Naive thymus-derived CD4-positive, alpha-beta T cell (primary cell): ENCODE data around the gene ASB16. TPM values are rescaled to one million over a fixed set of nuclear protein-coding genes. Genes with fewer than 3 reads are reported as not detected.

Source experiments
- ATAC-seq: fragments of 150-1000 bp; cut with Tn5 transposase; 2 replicates; pipeline ENCODE4 v1.10.0; 2021; ENCODE audit warnings: mild to moderate bottlenecking, moderate library complexity
- CTCF ChIA-PET: fragments of 350-600 bp; sonication (Branson Sonifier 250); formaldehyde crosslinking; loops from one replicate; lab custom pipeline; 2021; ENCODE audit warnings: antibody characterized with exemption; lab: Charles Lee
- POLR2A ChIA-PET: fragments of 350-600 bp; sonication (Branson Sonifier 250); formaldehyde crosslinking; loops from one replicate; lab custom pipeline; 2021; ENCODE audit warnings: antibody characterized with exemption, inconsistent platforms; lab: Charles Lee
- DNase-seq, 9 donors: peaks; one replicate each; pipeline versions ENCODE4 v3.0.0 to v3.0.0-alpha.2; 2020 to 2022; ENCODE audit warnings: mixed read lengths in 1 of 9
- H3K27ac ChIP-seq: one replicate; pipeline ENCODE4 v1.7.0; 2013; ENCODE audit warnings: mild to moderate bottlenecking, low read depth, low read length, moderate library complexity
- H3K27me3 ChIP-seq, 2 donors: one replicate each; pipeline ENCODE4 v1.7.0; 2013; ENCODE audit warnings: low read length in 2 of 2, mild to moderate bottlenecking in 2 of 2, moderate library complexity in 2 of 2; ENCODE audit not compliant: control insufficient read depth in 2 of 2, insufficient read depth in 2 of 2
- H3K36me3 ChIP-seq, 3 experiments: 1 replicate in 2 of 3; 2 replicates in 1 of 3; pipeline ENCODE4 v1.7.0; 2013; ENCODE audit warnings: low read length in 3 of 3, mild to moderate bottlenecking in 3 of 3, moderate library complexity in 1 of 3; ENCODE audit not compliant: insufficient read depth in 3 of 3, control insufficient read depth in 2 of 3
- H3K4me1 ChIP-seq, 2 donors: one replicate each; pipeline ENCODE4 v1.7.0; 2013; ENCODE audit warnings: low read length in 2 of 2, mild to moderate bottlenecking in 2 of 2, moderate library complexity in 1 of 2; ENCODE audit not compliant: control insufficient read depth in 2 of 2, insufficient read depth in 2 of 2
- H3K4me3 ChIP-seq: 2 replicates; pipeline ENCODE4 v1.7.0; 2013; ENCODE audit warnings: mild to moderate bottlenecking, low read length
- H3K9me3 ChIP-seq, 3 experiments: 1 replicate in 2 of 3; 2 replicates in 1 of 3; pipeline ENCODE4 v1.7.0; 2013; ENCODE audit warnings: low read length in 3 of 3; ENCODE audit not compliant: control insufficient read depth in 2 of 3
- H3K27ac Mint-ChIP-seq, 9 donors: one replicate each; pipeline ENCODE4 v1.8.0; 2020 to 2022; ENCODE audit warnings: mixed read lengths in 9 of 9, mild to moderate bottlenecking in 8 of 9, moderate library complexity in 5 of 9, inconsistent platforms in 2 of 9
- H3K27me3 Mint-ChIP-seq, 5 donors: one replicate each; pipeline ENCODE4 v1.8.0; 2021 to 2022; ENCODE audit warnings: mixed read lengths in 5 of 5, mild to moderate bottlenecking in 1 of 5
- H3K36me3 Mint-ChIP-seq, 5 donors: one replicate each; pipeline ENCODE4 v1.8.0; 2020 to 2022; ENCODE audit warnings: mixed read lengths in 5 of 5, mild to moderate bottlenecking in 3 of 5, inconsistent platforms in 1 of 5
- H3K4me1 Mint-ChIP-seq, 7 donors: one replicate each; pipeline ENCODE4 v1.8.0; 2020 to 2022; ENCODE audit warnings: mixed read lengths in 7 of 7, mild to moderate bottlenecking in 3 of 7, inconsistent platforms in 1 of 7
- H3K4me3 Mint-ChIP-seq, 10 donors: one replicate each; pipeline ENCODE4 v1.8.0; 2020 to 2022; ENCODE audit warnings: mild to moderate bottlenecking in 10 of 10, mixed read lengths in 10 of 10, moderate library complexity in 6 of 10, inconsistent platforms in 2 of 10
- H3K9me3 Mint-ChIP-seq, 11 donors: one replicate each; pipeline ENCODE4 v1.8.0; 2020 to 2022; ENCODE audit warnings: mixed read lengths in 11 of 11, mild to moderate bottlenecking in 4 of 11, inconsistent platforms in 1 of 11, moderate library complexity in 1 of 11
- intact Hi-C, 2 donors: fragments of 100-400 bp; cut with micrococcal nuclease; formaldehyde crosslinking; loops; one replicate each; pipeline ENCODE4 v1.15.1; 2023
- polyA plus RNA-seq, 2 donors: library from polyadenylated mRNA; unstranded; fragments of 300-500 nt; fragmentation: Illumina TruSeq; gene quantifications; one replicate each; pipeline ENCODE4 v1.2.3, GENCODE V29; 2021
- total RNA-seq, 6 experiments: library from RNA in 5 of 6; stranded (reverse) in 5 of 6; gene quantifications; 1 replicate in 5 of 6; 2 replicates in 1 of 6; pipeline ENCODE4 v1.2.3 and lab custom pipeline; 2021 to 2026

Gene ASB16
- total and polyA plus RNA-seq, 7 experiments from 2014 or later = 0.08 to 0.34 TPM; not detected in 5

- Histone ChIP-seq H3K27me3 (no peaks in the 10 kb centered on the region), H3K36me3 (peaks cover 0 to 36% (median 12%) of the 10 kb centered on the region in 3 experiments), H3K27ac (peak overlapping the region; percentile 83), H3K4me1 (peaks cover 25 to 33% of the 10 kb centered on the region in 2 donors), H3K4me3 (peak overlapping the region; percentile 65), H3K9me3 (no peaks in the 10 kb centered on the region)
- CTCF ChIA-PET = interaction anchor here (0.6 to 2.7 kb wide), 5 partner anchors 10 to 273 kb away, joined by 3 to 13 read pairs (median 8); no protein-coding TSS in a partner anchor
- peak; percentile 25 for ATAC-seq
- peak overlapping the region; percentile 84 to 96 (median 93) for H3K27ac Mint-ChIP-seq
- POLR2A ChIA-PET = interaction anchor here (0.6 to 12.1 kb wide), 13 partner anchors 13 to 1200 kb away, joined by 3 to 319 read pairs (median 4); partner anchors contain the start of genes HDAC5, HEXIM2, SLC25A39 and TMUB2
- H3K36me3 Mint-ChIP-seq = peaks cover 0 to 23% (median 8%) of the 10 kb centered on the region in 5 donors
- intact Hi-C loops = loop anchor here in 1 of 2 donors (1.0 to 5.0 kb wide), 2 partner anchors 13 to 1027 kb away; partner anchors contain the start of genes NBR1 and TMUB2
- peaks cover 32 to 54% (median 45%) of the 10 kb centered on the region in 7 donors for H3K4me1 Mint-ChIP-seq
- peak overlapping the region; percentile 86 to 95 (median 92) for H3K4me3 Mint-ChIP-seq
- peak; percentile 49 to 75 (median 62) for DNase-seq
- peaks cover 0 to 3% (median 0%) of the 10 kb centered on the region in 11 donors for H3K9me3 Mint-ChIP-seq
- H3K27me3 Mint-ChIP-seq = no peaks in the 10 kb centered on the region
These were observed 28.4 kb downstream of the ASB16 start for GRCh38 chr17:44198721-44199552.

DNA sequence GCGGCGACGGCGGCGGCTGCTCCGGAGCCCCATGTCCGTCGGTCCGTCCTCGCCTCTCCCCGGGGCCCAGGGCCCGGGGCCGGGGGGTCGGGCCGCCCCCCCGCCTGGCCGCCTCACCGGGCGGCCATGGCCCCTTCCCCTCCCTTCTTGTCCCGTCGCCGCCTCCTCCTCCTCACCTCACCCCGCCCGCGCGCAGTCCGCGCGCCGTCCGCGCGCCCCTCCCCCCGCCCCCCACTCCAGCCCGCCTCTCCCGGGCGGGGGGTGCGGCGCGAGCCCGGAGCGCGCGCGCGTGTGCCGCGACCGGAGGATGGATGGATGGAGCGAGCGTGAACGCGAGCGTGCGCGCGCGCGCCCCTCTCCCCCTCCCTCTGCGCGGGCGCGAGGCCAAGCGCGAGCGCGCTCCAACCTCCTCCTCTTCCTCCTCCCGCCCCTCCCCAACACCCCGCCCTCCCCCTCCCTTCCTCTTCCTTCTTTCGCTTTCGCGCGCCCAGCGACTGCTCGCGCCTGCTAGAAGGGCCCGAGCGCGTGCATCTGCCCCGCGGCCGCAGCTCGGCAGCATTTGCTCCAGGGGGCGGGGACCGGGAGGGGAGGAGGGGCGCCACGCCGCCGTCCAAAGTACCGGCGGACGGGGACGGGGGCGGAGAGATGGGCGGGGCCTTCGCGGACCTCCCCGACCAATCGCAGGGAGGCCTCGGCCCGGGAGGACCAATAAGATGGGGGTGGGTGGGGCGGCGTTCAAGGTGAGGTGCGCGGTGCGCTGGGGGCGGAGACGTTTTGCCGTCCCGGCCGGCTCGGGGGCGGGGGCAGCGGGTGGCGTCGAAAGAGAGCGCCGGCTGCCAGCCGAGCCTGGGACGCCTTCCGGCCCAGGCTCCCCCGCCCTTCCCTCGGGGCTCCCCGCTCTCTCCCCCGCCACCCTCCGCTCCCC lies 29.3 kb downstream of the ASB16 start, which contains the start of gene ATXN7L3:
Gene ATXN7L3, minus strand, starts transcription at position 332 of the 925 bp plus-strand sequence. CDS start 1,814 bp downstream, outside the sequence.
- intact Hi-C loops = loop anchor here (1.0 to 5.0 kb wide), 11 partner anchors 10 to 1028 kb away; partner anchors contain the start of genes DCAKD (in 1 of the 2), GPATCH8 (in 1 of the 2), GRN (in 1 of the 2) and HDAC5 (in 1 of the 2)
- peak within 1 kb of the TSS; percentile 93 for H3K27ac ChIP-seq
- H3K9me3 ChIP-seq = no peaks in the 10 kb centered on the region
- Mint-ChIP-seq H3K36me3 (peaks cover 0 to 21% (median 8%) of the 10 kb centered on the region in 5 donors), H3K27me3 (no peaks in the 10 kb centered on the region), H3K27ac (peak within 1 kb of the TSS; percentile 91 to 97 (median 96)), H3K4me1 (peaks cover 39 to 61% (median 53%) of the 10 kb centered on the region in 7 donors), H3K9me3 (peaks cover 0 to 3% (median 0%) of the 10 kb centered on the region in 11 donors), H3K4me3 (peak within 1 kb of the TSS; percentile 90 to 97 (median 92))
- H3K4me1 ChIP-seq = peaks cover 27 to 34% of the 10 kb centered on the region in 2 donors
- CTCF ChIA-PET = no interaction called here
- POLR2A ChIA-PET = interaction anchor here (1.1 to 12.1 kb wide), 5 partner anchors 13 to 962 kb away, joined by 3 to 319 read pairs (median 11); partner anchors contain the start of genes HEXIM2, TMUB2 and UBTF
- H3K36me3 ChIP-seq = peaks cover 0 to 27% (median 6%) of the 10 kb centered on the region in 3 experiments
- ATAC-seq (peak; percentile 91), DNase-seq (peak; percentile 90 to 99 (median 98))
- H3K4me3 ChIP-seq = peak within 1 kb of the TSS; percentile 68
- no peaks in the 10 kb centered on the region for H3K27me3 ChIP-seq

GRCh38 chr17:44200478-44201155 lies 30.1 kb downstream of the ASB16 start:
- Histone ChIP-seq H3K9me3 (no peaks in the 10 kb centered on the region), H3K27ac (peak overlapping the region; percentile 93), H3K36me3 (peaks cover 0 to 19% (median 3%) of the 10 kb centered on the region in 3 experiments), H3K4me3 (peak overlapping the region; percentile 68), H3K4me1 (peaks cover 27 to 34% of the 10 kb centered on the region in 2 donors), H3K27me3 (no peaks in the 10 kb centered on the region)
- H3K4me1 Mint-ChIP-seq = peaks cover 39 to 61% (median 53%) of the 10 kb centered on the region in 7 donors
- CTCF ChIA-PET = interaction anchor here (0.8 to 2.9 kb wide), 4 partner anchors 10 to 130 kb away, joined by 3 to 14 read pairs (median 5); no protein-coding TSS in a partner anchor
- H3K4me3 Mint-ChIP-seq = peak overlapping the region; percentile 90 to 97 (median 91)
- POLR2A ChIA-PET = interaction anchor here (2.8 to 12.1 kb wide), 3 partner anchors 14 to 126 kb away, joined by 11 to 319 read pairs (median 128); partner anchors contain the start of genes TMUB2 and UBTF
- intact Hi-C loops = loop anchor here (1.0 to 5.0 kb wide), 10 partner anchors 10 to 850 kb away; partner anchors contain the start of genes DCAKD (in 1 of the 2), GPATCH8 (in 1 of the 2), GRN (in 1 of the 2) and HDAC5 (in 1 of the 2)
- peaks cover 0 to 17% (median 8%) of the 10 kb centered on the region in 5 donors for H3K36me3 Mint-ChIP-seq
- H3K9me3 Mint-ChIP-seq = peaks cover 0 to 3% (median 0%) of the 10 kb centered on the region in 11 donors
- no peaks in the 10 kb centered on the region for H3K27me3 Mint-ChIP-seq
- ATAC-seq (no peak), DNase-seq (no peak)
- peak overlapping the region; percentile 60 to 97 (median 94) for H3K27ac Mint-ChIP-seq

- POLR2A ChIA-PET = interaction anchor here (0.6 to 12.1 kb wide), 3 partner anchors 13 to 478 kb away, joined by 6 to 319 read pairs (median 128); partner anchors contain the start of genes TMUB2 and UBTF
- Mint-ChIP-seq H3K27ac (peak overlapping the region; percentile 15 to 96 (median 58)), H3K4me1 (peaks cover 33 to 54% (median 45%) of the 10 kb centered on the region in 7 donors), H3K4me3 (peak overlapping the region in 6 of 10 donors; percentile 7 to 58 (median 29)), H3K27me3 (no peaks in the 10 kb centered on the region), H3K9me3 (peaks cover 0 to 3% (median 0%) of the 10 kb centered on the region in 11 donors), H3K36me3 (peaks cover 0 to 15% (median 5%) of the 10 kb centered on the region in 5 donors)
- DNase-seq (no peak), ATAC-seq (no peak)
- peaks cover 22 to 23% of the 10 kb centered on the region in 2 donors for H3K4me1 ChIP-seq
- no peaks in the 10 kb centered on the region for H3K27me3 ChIP-seq
- peaks cover 4 to 18% (median 4%) of the 10 kb centered on the region in 3 experiments for H3K36me3 ChIP-seq
- no peak overlapping the region for H3K27ac ChIP-seq
- H3K9me3 ChIP-seq = no peaks in the 10 kb centered on the region
- intact Hi-C loops = loop anchor here in 1 of 2 donors (5.0 kb wide), 1 partner anchor 300 kb away; the partner anchor contains the start of gene GPATCH8
- CTCF ChIA-PET = interaction anchor here (1.0 to 2.9 kb wide), 5 partner anchors 8 to 153 kb away, joined by 3 to 14 read pairs (median 4); partner anchors contain the start of gene TMUB2
- no peak overlapping the region for H3K4me3 ChIP-seq
These were observed 32.3 kb downstream of the ASB16 start for GRCh38 chr17:44202756-44203155.
